HG02678 (cell line): ENCODE results near the gene FZD8.

Source experiments
- ATAC-seq: cut with Tn5 transposase; IDR thresholded peaks from one replicate; pipeline ENCODE4 v1.9.1; 2021; ENCODE audit warnings: mild to moderate bottlenecking, moderate library complexity; ENCODE audit not compliant: unreplicated experiment

FZD8 gene

GRCh38 chr10:35607475-35608327 lies 34.4 kb downstream of the FZD8 start:
- ATAC-seq = no peak

GRCh38 chr10:35606430-35606829 lies 35.7 kb downstream of the FZD8 start:
- ATAC-seq = no peak

GRCh38 chr10:35605191-35605590 lies 36.9 kb downstream of the FZD8 start, which contains the start of gene GJD4:
Gene GJD4 (plus strand): TSS chr10:35605341. CDS start chr10:35605568, 227 bp downstream.
- no peak for ATAC-seq

GRCh38 chr10:35600193-35600592 lies 41.9 kb downstream of the FZD8 start:
- ATAC-seq = no peak

GRCh38 chr10:35598379-35598778 lies 43.7 kb downstream of the FZD8 start:
- no peak for ATAC-seq

GRCh38 chr10:35595106-35595505 lies 47.0 kb downstream of the FZD8 start:
- ATAC-seq = no peak

GRCh38 chr10:35594115-35595079 lies 47.7 kb downstream of the FZD8 start:
- ATAC-seq = no peak

- ATAC-seq = no peak
Observed at GRCh38 chr10:35592441-35592840, 49.7 kb downstream of the FZD8 start.

GRCh38 chr10:35588836-35589235 lies 53.3 kb downstream of the FZD8 start:
- no peak for ATAC-seq
